Measurements from ENCODE around the gene NDST3. TPM values are rescaled to one million over a fixed set of nuclear protein-coding genes. Genes with fewer than 3 reads are reported as not detected.

NDST3 gene
- total RNA-seq, 4 donors from 2014 or later, result under 0.01 TPM; not detected in 3

DNA sequence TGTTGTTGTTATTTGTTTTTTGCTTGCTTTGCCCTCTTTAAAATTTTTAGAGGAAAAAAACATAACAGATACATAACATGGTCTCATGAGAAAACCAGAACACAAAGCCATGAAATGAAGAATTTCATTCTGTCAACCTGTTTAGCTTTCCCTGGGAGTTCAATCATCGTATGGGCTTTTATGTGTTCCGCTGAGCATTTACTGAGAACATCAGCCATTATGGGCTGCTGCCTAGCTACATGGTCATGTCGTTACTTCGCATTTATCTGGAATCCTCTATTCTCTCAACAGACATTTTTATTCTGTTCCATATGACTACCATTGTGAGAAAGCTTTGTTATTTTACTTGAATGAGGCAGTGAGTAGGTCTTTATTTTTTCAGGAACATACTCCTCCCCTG, 51.4 kb downstream of the NDST3 start:
- TF ChIP-seq EP300 (IDR thresholded peaks at IDR 0.05) (no peak), POLR2A (IDR thresholded peaks at IDR 0.05; ENCODE audit: low read depth) (no peak), POLR2AphosphoS5 (IDR thresholded peaks at IDR 0.05) (no peak)
- TF ChIP-seq, protein P1, sequence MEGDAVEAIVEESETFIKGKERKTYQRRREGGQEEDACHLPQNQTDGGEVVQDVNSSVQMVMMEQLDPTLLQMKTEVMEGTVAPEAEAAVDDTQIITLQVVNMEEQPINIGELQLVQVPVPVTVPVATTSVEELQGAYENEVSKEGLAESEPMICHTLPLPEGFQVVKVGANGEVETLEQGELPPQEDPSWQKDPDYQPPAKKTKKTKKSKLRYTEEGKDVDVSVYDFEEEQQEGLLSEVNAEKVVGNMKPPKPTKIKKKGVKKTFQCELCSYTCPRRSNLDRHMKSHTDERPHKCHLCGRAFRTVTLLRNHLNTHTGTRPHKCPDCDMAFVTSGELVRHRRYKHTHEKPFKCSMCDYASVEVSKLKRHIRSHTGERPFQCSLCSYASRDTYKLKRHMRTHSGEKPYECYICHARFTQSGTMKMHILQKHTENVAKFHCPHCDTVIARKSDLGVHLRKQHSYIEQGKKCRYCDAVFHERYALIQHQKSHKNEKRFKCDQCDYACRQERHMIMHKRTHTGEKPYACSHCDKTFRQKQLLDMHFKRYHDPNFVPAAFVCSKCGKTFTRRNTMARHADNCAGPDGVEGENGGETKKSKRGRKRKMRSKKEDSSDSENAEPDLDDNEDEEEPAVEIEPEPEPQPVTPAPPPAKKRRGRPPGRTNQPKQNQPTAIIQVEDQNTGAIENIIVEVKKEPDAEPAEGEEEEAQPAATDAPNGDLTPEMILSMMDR (IDR thresholded peaks at IDR 0.05), result no peak
- Histone ChIP-seq H3K36me3 (no peaks in the 10 kb centered on the region), H3K27ac (replicated peaks in 1 of 4) (no peak overlapping the region), H3K27me3 (no peaks in the 10 kb centered on the region), H3K4me3 (no peak overlapping the region), H3K4me1 (no peaks in the 10 kb centered on the region), H3K9me3 (no peaks in the 10 kb centered on the region)
- 87% methylated on average over 4 of the region's 4 CpGs for WGBS
- DNase-seq (ENCODE audit: extremely low spot score), result no peak
- intact Hi-C loops (cut with DNase I), result no loop called here

DNA sequence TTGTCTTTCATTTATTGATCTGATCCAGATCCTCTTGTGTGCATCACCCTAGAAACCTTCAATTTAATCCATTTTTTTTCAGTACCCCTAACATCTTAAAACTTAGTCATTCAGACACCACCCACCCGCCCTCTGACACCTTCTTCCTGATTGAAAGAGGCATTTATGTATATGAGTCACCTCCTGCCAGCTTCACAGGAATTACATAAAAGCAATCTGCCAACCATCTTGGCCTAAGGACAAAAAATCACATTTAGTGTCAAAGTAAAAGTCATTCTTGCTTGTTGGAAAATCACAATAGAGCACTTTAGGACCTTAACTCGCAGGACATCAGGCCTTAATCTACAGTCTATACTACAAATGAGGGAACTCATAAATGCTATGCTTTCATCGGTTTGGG, 52.1 kb downstream of the NDST3 start:
- Histone ChIP-seq H3K27ac (replicated peaks in 1 of 4) (no peak overlapping the region), H3K4me3 (no peak overlapping the region), H3K9me3 (no peaks in the 10 kb centered on the region), H3K27me3 (no peaks in the 10 kb centered on the region), H3K4me1 (no peaks in the 10 kb centered on the region), H3K36me3 (no peaks in the 10 kb centered on the region)
- no peak for DNase-seq (ENCODE audit: extremely low spot score)
- no peak for TF ChIP-seq POLR2AphosphoS5 (IDR thresholded peaks at IDR 0.05)
- TF ChIP-seq, protein P1 (IDR thresholded peaks at IDR 0.05), result no peak
- TF ChIP-seq EP300 (IDR thresholded peaks at IDR 0.05), result no peak
- no peak for TF ChIP-seq POLR2A (IDR thresholded peaks at IDR 0.05; ENCODE audit: low read depth)
- WGBS, result 71% methylated on average over 3 of the region's 3 CpGs
- intact Hi-C loops (cut with DNase I), result no loop called here

DNA sequence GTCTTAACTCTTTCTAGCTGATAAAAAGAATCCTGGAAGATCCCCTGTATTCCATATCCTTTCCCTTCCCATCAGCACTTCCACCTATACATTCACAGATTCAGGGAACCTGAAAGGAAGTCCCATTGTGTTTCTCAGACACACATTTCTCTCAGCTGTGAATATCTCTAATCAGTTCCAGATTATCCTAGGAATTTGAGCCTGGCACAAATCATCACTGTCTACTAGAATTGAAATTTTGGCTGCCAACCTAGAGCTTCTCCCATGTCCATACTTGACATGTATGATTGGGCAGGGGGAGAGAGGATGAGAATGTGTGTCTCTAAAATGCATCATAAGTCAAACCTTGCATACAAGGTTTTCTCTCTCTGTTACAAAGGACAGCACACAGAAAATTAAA, 53.1 kb downstream of the NDST3 start:
- DNase-seq (ENCODE audit: extremely low spot score), result no peak
- no peak overlapping the region for H3K27ac ChIP-seq (replicated peaks in 1 of 4)
- H3K4me1 ChIP-seq, result no peaks in the 10 kb centered on the region
- intact Hi-C loops (cut with DNase I), result no loop called here
- no peaks in the 10 kb centered on the region for H3K27me3 ChIP-seq
- no peak overlapping the region for H3K4me3 ChIP-seq
- TF ChIP-seq POLR2A (IDR thresholded peaks at IDR 0.05; ENCODE audit: low read depth) (no peak), POLR2AphosphoS5 (IDR thresholded peaks at IDR 0.05) (no peak), EP300 (IDR thresholded peaks at IDR 0.05) (no peak)
- TF ChIP-seq, protein P1 (IDR thresholded peaks at IDR 0.05), result no peak
- no peaks in the 10 kb centered on the region for H3K36me3 ChIP-seq
- no peaks in the 10 kb centered on the region for H3K9me3 ChIP-seq

DNA sequence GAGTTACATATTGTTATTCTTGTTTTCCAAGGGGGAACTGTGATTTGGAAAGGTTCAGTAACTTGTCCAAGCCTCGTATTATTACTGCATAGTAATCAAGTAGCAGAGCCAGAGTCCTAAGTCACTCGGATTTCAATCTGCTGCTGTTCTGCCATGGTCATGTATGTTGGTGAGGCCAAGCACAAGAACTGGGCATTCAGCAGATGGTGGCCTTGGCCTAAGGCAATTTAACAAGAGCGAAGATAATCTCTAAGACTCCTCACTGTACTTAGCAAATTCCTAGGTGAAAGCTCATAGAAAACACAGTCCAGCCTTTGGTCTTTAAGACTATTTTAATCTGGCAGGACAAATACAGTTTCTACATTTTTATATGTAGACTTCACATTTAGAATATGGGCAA, 64.8 kb downstream of the NDST3 start:
- intact Hi-C loops (cut with DNase I), result no loop called here
- Histone ChIP-seq H3K27me3 (no peaks in the 10 kb centered on the region), H3K4me1 (no peaks in the 10 kb centered on the region), H3K27ac (replicated peaks in 1 of 4) (no peak overlapping the region), H3K4me3 (no peak overlapping the region), H3K9me3 (no peaks in the 10 kb centered on the region), H3K36me3 (no peaks in the 10 kb centered on the region)
- TF ChIP-seq, protein P1 (IDR thresholded peaks at IDR 0.05), result no peak
- TF ChIP-seq EP300 (IDR thresholded peaks at IDR 0.05) (no peak), POLR2AphosphoS5 (IDR thresholded peaks at IDR 0.05) (no peak), POLR2A (IDR thresholded peaks at IDR 0.05; ENCODE audit: low read depth) (no peak)
- no peak for DNase-seq (ENCODE audit: extremely low spot score)
- 81% methylated on average over 3 of the region's 3 CpGs for WGBS

DNA sequence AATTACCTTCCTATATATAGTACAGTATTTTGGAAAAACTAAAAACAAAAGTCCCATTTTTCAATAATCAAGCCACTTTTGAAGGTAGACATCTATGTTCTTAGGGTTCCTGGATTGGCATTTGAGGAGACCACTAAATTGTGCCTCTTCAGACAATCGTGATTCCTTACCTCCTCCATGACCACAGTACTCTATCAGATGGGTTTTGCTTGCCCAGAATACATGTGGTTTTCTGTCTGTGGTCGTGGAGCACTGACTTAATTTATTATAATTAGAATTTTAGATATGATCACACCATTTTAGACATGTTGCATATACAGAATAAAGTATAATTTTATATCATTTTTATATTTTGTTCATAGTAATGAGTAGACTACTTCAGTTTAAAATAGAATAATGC, 67.9 kb downstream of the NDST3 start:
- Histone ChIP-seq H3K9me3 (no peaks in the 10 kb centered on the region), H3K27me3 (no peaks in the 10 kb centered on the region), H3K27ac (replicated peaks in 1 of 4) (no peak overlapping the region), H3K36me3 (no peaks in the 10 kb centered on the region), H3K4me3 (no peak overlapping the region), H3K4me1 (no peaks in the 10 kb centered on the region)
- intact Hi-C loops (cut with DNase I), result no loop called here
- DNase-seq (ENCODE audit: extremely low spot score), result no peak
- 68% methylated on average over 2 of the region's 2 CpGs for WGBS
- TF ChIP-seq POLR2A (IDR thresholded peaks at IDR 0.05; ENCODE audit: low read depth) (no peak), EP300 (IDR thresholded peaks at IDR 0.05) (no peak), POLR2AphosphoS5 (IDR thresholded peaks at IDR 0.05) (no peak)
- TF ChIP-seq, protein P1 (IDR thresholded peaks at IDR 0.05), result no peak

Measured in esophagus muscularis mucosa (tissue), 4 donors.